Adrenal gland (tissue), 12 donors: Measurements from ENCODE around the gene PACS1. TPM values are rescaled to one million over a fixed set of nuclear protein-coding genes. Genes with fewer than 3 reads are reported as not detected.

Experiments used
- DNase-seq, 7 donors: peaks; one replicate each; pipeline ENCODE4 v3.0.0-alpha.2; 2019 to 2020
- H3K27ac ChIP-seq, 5 donors: fragments of 200-600 bp; sonication (generic) in 4 of 5; 1 replicate in 3 of 5; 2 replicates in 2 of 5; pipeline versions ENCODE4 v1.5.1 to v1.8.0; 2016 to 2020; ENCODE audit warnings: mild to moderate bottlenecking in 1 of 5
- H3K27me3 ChIP-seq: fragments of 200-600 bp; 2 replicates; pipeline ENCODE4 v1.8.0; 2021
- H3K36me3 ChIP-seq, 2 donors: fragments of 200-600 bp; replicated peaks in 1 of 2; 1 replicate in 1 of 2; 2 replicates in 1 of 2; pipeline versions ENCODE4 v1.5.1 to v1.8.0; 2018 to 2022
- H3K4me1 ChIP-seq, 2 donors: fragments of 200-600 bp; replicated peaks in 1 of 2; 1 replicate in 1 of 2; 2 replicates in 1 of 2; pipeline versions ENCODE4 v1.5.1 to v1.8.0; 2018 to 2021
- H3K4me3 ChIP-seq, 4 donors: fragments of 200-600 bp; sonication (generic) in 3 of 4; one replicate each; pipeline ENCODE4 v1.5.1; 2016 to 2018
- H3K9me3 ChIP-seq, 3 donors: fragments of 200-600 bp; sonication (generic) in 1 of 3; replicated peaks in 1 of 3; 1 replicate in 2 of 3; 2 replicates in 1 of 3; pipeline versions ENCODE4 v1.5.1 to v1.8.0; 2016 to 2021
- POLR2A ChIP-seq, 2 donors: fragments of 450-650 bp; IDR thresholded peaks; one replicate each; pipeline ENCODE4 v1.6.1; 2017; ENCODE audit warnings: antibody characterized with exemption in 2 of 2, mild to moderate bottlenecking in 2 of 2, moderate library complexity in 1 of 2
- WGBS, 4 donors: extraction: QIAGEN DNeasy Blood & Tissue Kit in 2 of 4; methylation state at CpG; one replicate each; pipeline versions ENCODE4 v1.1.5 to v1.1.7; 2013 to 2017; 5-methylcytosine and 5-hydroxymethylcytosine counted together
- intact Hi-C, 2 donors: fragments of 100-400 bp; cut with DNase I; formaldehyde crosslinking; loops; one replicate each; pipeline versions ENCODE4 v1.14.1 to v1.15.0; 2022 to 2023
- polyA plus RNA-seq, 3 donors: library from polyadenylated mRNA; stranded (reverse); fragments of 200-250 nt in 2 of 3; fragments of 350-450 nt in 1 of 3; fragmentation: Illumina TruSeq in 1 of 3; extraction: RNeasy Lipid Tissue Mini Kit (QIAGEN cat#74804) in 1 of 3; gene quantifications; one replicate each; pipeline ENCODE4 v1.2.3, GENCODE V29; 2013 to 2014
- total RNA-seq, 9 donors: library from RNA; depleted of rRNA in 4 of 9; stranded (reverse); fragments of >200 nt in 4 of 9; fragments of 120-200 nt in 1 of 9; fragmentation: NEBNext Ultra II Directional in 1 of 9; extraction: Animal tissue kit (Norgen Biotek cat#: 25700) in 1 of 9; gene quantifications; one replicate each; pipeline versions ENCODE4 v1.1.0 to v1.2.4, GENCODE V29; 2013 to 2023
- TF ChIP-seq, protein P1 (sequence below), 6 experiments: fragments of 450-650 bp in 4 of 6; fragments of 200-600 bp in 2 of 6; sonication (generic) in 1 of 6; IDR thresholded peaks; 1 replicate in 5 of 6; 2 replicates in 1 of 6; pipeline versions ENCODE4 v1.5.1 to v1.8.0; 2016 to 2021; ENCODE audit warnings: antibody characterized with exemption in 6 of 6, mild to moderate bottlenecking in 2 of 6, moderate library complexity in 1 of 6
- donor health status: healthy with polysubstance abuse.
- donor health status: Bipolar disorder and iron deficiency.
- donor health status: DM: yes; HTN: yes; CAD: no.
- donor health status: DM: no; HTN: no; CAD: no.
- donor health status: DM: no; HTN: no; CAD: no.
- donor health status: DM: yes; HTN: yes; CAD: no.

PACS1 gene
- total and polyA plus RNA-seq, 12 donors = 21.1 to 60.5 (median 38.2) TPM

DNA sequence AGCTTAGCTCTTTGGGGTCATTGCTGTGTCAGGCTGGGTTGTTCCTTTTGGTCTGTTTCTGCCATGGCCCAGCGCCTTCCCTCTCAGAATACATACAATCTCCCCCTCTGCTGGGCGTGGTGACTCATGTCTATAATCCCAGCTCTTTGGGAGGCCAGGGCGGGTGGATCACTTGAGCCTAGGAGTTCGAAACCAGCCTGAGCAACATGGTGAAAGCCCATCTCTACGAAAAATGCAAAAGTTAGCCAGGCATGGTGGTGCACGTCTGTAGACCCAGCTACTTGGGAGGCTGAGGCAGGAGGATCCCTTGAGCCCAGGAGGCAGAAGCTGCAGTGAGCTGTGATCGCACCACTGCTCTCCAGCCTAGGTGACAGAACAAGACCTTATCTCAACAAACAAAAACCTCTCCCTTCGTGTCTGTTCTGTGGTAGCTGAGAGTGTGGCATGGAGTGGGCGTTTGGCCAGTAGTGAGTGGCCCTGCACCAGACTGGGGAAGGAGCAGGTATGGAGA lies 151.7 kb downstream of the PACS1 start:
- H3K4me3 ChIP-seq = no peak overlapping the region
- H3K27ac ChIP-seq = no peak overlapping the region
- no peaks in the 10 kb centered on the region for H3K27me3 ChIP-seq
- DNase-seq = peak in 1 of 7 donors; percentile 10
- no peaks in the 10 kb centered on the region for H3K4me1 ChIP-seq
- peaks cover 0 to 41% of the 10 kb centered on the region in 2 donors for H3K36me3 ChIP-seq
- H3K9me3 ChIP-seq = no peaks in the 10 kb centered on the region
- WGBS, 4 donors = 83 to 87% (median 86%) methylated on average over 9 of the region's 9 CpGs
- intact Hi-C loops = loop anchor here (2.0 to 10.0 kb wide), 3 partner anchors 37 to 63 kb away; partner anchors contain the start of gene YIF1A (in 1 of the 2)
- TF ChIP-seq, protein P1, sequence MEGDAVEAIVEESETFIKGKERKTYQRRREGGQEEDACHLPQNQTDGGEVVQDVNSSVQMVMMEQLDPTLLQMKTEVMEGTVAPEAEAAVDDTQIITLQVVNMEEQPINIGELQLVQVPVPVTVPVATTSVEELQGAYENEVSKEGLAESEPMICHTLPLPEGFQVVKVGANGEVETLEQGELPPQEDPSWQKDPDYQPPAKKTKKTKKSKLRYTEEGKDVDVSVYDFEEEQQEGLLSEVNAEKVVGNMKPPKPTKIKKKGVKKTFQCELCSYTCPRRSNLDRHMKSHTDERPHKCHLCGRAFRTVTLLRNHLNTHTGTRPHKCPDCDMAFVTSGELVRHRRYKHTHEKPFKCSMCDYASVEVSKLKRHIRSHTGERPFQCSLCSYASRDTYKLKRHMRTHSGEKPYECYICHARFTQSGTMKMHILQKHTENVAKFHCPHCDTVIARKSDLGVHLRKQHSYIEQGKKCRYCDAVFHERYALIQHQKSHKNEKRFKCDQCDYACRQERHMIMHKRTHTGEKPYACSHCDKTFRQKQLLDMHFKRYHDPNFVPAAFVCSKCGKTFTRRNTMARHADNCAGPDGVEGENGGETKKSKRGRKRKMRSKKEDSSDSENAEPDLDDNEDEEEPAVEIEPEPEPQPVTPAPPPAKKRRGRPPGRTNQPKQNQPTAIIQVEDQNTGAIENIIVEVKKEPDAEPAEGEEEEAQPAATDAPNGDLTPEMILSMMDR (IDR thresholded peaks at IDR 0.05) = no peak
- TF ChIP-seq POLR2A (IDR thresholded peaks at IDR 0.05) = no peak

DNA sequence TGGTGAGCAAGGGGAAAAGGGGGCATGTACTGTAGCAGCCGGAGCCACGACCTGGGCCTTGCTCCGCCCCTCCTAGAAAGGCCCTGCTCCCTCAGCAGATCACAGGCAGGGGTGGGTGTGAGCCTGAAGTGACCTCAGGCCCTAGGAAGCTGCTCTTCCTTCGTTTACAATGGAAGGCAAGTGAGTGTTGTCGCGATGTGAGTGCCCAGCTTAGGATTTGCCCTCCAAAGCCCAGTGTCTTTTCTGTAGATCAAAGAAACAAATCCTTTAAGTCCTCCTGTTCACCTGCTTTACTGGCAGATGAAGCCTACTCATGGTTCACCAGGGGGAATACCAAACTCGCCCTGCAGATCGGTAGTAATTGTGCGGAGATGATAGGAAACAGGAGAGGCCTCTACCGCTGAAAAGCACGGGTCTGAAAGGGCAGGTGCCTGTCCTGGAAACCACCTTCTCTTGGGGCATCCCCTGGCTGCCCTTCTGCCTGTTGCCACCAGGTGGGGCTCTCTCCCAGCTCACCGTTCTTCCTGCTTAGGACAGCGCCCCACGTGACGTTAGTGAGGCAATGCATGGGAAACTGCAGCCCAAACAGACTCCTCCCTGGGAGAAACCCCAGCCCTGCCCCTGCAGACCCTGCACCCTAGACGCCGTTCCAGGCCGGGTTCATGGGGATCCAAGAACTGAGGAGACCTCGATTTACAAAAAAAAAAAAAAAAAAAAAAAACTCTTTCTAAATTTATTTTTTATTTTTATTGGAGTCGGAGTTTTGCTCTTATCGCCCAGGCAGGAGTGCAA lies 152.5 kb downstream of the PACS1 start:
- H3K27ac ChIP-seq = no peak overlapping the region
- no peaks in the 10 kb centered on the region for H3K9me3 ChIP-seq
- TF ChIP-seq, protein P1 (IDR thresholded peaks at IDR 0.05) = peak; percentile 94 to 100 (median 99)
- no peak for TF ChIP-seq POLR2A (IDR thresholded peaks at IDR 0.05)
- WGBS, 4 donors = 26 to 36% (median 28%) methylated on average over 8 to 21 of the region's 21 CpGs
- DNase-seq = peak; percentile 88 to 96 (median 92)
- H3K27me3 ChIP-seq = no peaks in the 10 kb centered on the region
- no peaks in the 10 kb centered on the region for H3K4me1 ChIP-seq
- intact Hi-C loops = loop anchor here (2.0 to 10.0 kb wide), 3 partner anchors 36 to 62 kb away; partner anchors contain the start of gene YIF1A (in 1 of the 2)
- no peak overlapping the region for H3K4me3 ChIP-seq
- peaks cover 0 to 37% of the 10 kb centered on the region in 2 donors for H3K36me3 ChIP-seq

DNA sequence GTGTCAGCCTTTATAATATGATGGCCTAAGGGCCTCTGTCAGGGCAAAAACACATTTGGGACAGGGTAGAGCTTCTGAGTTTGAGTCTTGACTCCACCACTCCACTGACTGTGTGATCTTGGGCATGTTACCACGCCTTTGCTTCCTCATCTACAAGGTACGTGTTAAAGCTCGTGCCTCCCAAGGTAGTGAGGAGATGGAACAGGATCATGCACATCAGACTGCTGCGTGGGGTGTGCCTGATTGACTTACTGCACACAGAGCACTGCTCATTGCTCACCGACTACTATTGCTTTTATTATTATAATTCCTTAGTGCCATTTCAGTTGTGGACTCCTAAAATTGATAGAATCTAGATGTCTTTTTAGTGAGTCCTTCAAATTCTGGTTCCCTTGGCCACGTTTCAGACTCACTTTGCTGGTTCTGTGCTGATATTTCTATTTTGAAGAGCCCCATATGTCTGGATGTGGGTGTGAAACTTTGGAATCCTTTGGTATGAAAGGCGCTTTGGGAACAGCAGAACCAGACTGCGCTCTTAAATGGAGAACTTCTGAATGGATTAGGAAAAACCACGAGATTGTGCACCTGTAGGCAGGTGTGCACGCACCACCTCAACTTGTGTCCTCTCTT lies 154.3 kb downstream of the PACS1 start:
- peaks cover 0 to 29% of the 10 kb centered on the region in 2 donors for H3K36me3 ChIP-seq
- WGBS, 4 donors = 88 to 95% (median 93%) methylated on average over 10 of the region's 10 CpGs
- intact Hi-C loops = loop anchor here (5.0 to 10.0 kb wide), 2 partner anchors 58 to 60 kb away; partner anchors contain the start of gene YIF1A (in 1 of the 2)

More for the DNA sequence above, 154.3 kb downstream of the PACS1 start:
- Histone ChIP-seq H3K4me1 (no peaks in the 10 kb centered on the region), H3K27ac (no peak overlapping the region), H3K9me3 (no peaks in the 10 kb centered on the region), H3K27me3 (no peaks in the 10 kb centered on the region), H3K4me3 (no peak overlapping the region)
- TF ChIP-seq, protein P1 (IDR thresholded peaks at IDR 0.05) = no peak
- no peak for TF ChIP-seq POLR2A (IDR thresholded peaks at IDR 0.05)
- DNase-seq = no peak
